HG02943 (cell line): ENCODE data around the gene POU6F2.
A peak's percentile ranks its signal among the peaks of the same experiment; 100 is the strongest.
"Not testable (repeated sequence)": the region's sequence is repeated elsewhere in the genome, so short reads cannot be mapped to it uniquely, and the experiment has no call there.

Source experiments
- ATAC-seq: cut with Tn5 transposase; IDR thresholded peaks from one replicate; pipeline ENCODE4 v1.9.1; 2021; ENCODE audit warnings: mild to moderate bottlenecking, low read depth, moderate library complexity; ENCODE audit not compliant: unreplicated experiment

POU6F2 gene

DNA sequence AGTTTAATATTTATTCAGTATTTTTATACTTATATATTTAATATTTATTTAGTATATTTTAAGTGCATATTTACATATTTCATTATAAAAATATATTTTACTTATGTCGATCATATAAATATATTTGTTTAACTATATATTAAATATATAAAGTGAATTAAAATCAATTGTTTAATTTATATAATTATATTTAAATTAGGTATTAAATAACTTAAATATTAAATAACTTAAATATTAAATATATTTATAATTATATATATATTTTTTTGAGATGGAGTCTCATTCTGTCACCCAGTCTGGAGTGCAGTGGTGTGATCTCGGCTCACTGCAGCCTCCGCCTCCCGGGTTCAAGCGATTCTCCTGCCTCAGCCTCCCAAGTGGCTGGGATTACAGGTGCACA lies 399.2 kb downstream of the POU6F2 start:
- ATAC-seq, result not testable (repeated sequence)

DNA sequence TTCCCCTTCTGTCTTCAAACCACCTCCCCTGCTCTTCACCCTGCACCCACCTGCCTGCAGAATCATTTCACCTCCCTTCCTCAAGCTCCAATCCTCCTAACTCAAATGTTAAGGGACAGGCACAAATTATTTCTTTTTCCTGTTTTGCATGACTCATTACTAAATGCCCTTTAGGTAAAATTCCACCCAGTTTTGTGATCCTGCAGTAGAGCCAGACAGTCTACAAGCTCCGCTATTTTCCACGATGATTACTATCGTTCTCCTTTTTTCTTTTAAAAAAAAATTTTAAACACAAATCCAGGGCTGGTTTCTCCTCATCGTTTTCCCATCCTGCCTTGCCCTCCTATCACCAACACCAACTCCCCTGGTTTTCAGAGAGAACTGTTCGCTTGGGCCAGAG lies 401.7 kb downstream of the POU6F2 start:
- ATAC-seq, result no peak

DNA sequence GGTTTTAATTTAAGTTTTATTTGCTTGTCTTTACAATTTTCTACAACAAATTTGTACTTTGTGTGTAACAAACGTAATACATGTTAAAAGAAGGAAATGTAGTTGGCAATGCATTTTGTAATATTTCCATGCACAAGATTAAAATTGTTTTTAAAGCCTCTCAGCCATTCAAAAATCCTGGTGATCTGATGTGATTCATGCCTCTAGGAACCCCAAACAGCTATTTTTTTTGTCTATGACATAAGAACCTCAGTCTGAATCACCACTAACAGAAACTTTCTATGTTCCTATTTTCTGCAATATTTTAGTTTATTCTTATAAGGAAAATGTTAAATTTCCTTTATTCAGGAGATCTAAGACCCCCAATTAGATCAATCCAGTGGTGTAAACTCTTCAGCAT lies 405.4 kb downstream of the POU6F2 start:
- ATAC-seq, result no peak

DNA sequence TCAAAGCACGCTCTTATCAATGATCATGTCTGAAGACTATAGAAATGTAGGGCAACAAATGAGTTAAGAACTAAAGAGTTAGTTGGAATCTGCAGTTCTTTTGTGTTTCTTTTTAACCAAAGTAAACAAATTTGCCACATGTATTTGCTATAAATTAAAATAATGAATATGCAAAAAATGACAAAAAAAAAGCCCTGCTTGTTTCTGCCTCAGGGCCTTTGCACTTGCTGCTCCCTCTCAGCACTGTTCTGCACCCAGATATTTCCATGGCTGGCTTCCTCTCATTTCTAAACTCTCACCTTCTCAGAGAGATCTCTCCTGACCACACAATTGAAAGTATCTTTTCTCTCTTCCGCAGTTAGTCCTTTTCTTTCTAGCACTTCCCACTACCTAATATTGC lies 406.7 kb downstream of the POU6F2 start:
- ATAC-seq, result no peak

DNA sequence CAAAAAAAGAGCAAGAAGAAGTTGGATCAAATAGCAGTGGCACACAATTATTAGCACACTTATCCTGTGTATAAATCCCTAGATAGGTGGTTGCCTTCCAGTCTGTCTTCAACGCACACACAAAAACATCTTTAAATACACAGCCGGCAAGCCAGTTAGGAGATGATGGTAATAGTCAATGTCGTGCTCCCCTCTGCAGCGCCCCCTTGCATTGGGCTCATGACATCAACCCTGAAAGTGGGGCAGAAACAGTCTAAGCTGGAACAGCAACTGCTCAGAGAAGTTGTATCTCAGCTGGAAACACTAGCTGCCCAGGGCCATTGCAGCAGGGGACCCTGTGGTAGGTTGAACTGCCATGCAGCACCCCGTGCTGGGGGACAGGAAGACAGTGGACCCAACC lies 409.0 kb downstream of the POU6F2 start:
- ATAC-seq, result no peak

DNA sequence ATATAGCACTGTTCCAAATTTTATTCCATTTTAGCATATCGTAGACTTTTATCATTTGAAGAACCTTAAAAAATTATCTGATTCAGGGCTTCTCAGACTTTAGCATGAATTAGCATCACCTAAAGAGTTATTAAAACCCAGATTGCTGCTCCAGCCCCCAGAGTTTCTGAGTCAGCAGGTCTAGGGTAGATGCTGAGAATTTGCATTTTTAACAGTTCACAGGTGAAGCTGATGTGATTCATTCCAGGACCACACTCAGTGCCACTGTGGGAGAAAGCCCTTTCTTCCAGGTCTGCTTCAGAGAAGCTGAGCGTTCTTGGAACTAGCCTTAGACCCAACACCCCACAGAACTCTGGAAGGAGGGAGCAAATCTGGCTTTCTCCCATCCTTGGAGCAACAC lies 414.4 kb downstream of the POU6F2 start:
- ATAC-seq, result no peak

DNA sequence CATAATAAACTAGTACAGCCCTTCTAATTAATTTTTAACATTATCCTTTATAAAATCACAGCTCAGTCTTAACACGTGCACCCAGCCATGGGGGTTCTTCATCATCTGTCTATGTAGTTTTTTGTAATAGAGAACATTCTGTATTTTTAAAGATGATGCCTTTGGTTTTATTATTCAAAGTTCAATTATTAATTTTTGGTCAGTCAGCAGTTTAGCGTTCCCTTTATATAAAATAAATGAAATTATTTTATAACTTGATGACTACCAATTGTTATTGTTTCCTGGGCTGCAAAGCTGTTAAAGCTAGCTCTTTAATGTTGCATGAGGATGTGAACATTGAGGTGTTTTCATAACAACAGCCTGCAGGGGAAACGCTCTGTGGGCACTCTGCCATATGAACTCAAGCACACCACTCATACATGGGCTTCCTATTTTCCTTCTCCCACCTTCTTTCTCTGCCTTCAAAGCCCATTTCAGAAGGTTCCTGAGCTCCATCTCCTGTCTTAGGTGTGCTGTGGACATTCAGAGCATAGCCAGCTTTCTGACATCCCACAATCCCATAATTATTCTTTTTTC lies 416.5 kb downstream of the POU6F2 start:
- no peak for ATAC-seq

DNA sequence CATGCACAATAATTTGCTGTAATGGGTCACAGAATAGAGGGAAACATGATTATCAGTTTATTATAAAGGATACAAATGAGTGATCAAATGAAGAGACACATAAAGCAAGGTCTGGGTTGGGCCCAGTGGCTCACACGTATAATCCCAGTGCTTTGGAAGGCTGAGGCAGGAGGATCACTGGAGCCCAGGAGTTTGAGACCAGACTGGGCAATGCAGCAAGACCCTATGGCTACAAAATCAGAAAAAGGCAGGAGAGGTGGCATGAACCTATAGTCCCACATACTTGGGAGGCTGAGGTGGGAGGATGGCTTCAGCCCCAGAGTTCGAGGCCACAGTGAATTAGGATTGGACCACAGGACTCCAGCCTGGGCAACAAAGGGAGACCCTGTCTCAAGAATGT lies 421.7 kb downstream of the POU6F2 start:
- ATAC-seq, result no peak

DNA sequence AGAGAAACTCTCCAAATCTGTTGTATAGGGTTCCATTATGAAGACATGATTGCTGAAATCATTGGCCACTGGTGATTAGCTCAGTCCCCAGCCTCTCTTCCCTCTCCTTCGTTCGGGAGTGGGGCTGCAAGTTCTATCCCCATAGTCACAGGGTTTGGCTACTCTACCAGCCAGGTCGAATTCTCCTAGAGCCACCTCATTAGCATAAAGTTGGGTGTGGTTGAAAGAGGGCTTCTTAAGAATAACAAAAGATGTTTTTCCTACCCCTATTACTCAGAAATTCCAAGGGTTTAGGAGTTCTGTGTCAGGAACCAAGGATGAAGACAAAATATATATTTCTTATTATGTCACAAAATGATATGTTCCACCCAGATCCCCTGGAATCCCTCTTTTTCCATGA lies 422.3 kb downstream of the POU6F2 start:
- ATAC-seq, result no peak

DNA sequence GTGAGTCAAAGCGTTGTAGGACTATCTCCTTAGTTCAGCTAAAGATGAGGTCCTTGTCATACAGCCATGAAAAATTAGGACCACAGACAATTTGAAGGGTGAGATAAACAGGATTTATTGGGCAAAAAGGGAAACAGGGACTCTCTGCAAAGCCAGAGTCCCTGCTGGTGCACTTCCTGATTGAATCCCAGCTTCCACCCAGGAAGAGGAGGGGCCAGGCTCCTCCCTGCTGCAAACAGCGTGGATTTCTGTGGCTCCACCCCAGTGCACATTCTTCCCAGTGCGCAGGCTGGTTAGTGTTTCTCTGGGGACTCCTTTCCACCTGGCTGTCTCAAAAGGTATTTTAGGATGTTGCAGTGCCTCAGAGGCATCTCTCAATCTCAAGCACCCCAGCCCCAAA lies 423.1 kb downstream of the POU6F2 start:
- no peak for ATAC-seq

DNA sequence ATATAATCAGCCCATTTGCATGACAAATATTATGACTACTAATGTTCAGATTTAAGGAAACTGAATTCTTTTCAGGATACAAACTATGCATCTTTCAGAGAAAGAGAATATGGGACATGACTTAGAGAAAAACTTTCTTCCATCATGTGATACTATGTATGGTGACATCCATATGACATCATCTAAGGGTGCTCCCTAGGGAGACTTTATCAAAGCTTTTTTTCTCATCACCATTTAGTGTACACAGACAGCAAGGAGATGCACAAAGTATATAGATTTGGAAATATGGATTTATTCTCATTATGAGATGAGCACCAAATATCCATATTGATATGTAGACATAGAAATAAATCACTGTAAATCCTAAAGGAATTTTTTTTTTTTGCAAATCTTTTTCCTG lies 424.3 kb downstream of the POU6F2 start:
- no peak for ATAC-seq

DNA sequence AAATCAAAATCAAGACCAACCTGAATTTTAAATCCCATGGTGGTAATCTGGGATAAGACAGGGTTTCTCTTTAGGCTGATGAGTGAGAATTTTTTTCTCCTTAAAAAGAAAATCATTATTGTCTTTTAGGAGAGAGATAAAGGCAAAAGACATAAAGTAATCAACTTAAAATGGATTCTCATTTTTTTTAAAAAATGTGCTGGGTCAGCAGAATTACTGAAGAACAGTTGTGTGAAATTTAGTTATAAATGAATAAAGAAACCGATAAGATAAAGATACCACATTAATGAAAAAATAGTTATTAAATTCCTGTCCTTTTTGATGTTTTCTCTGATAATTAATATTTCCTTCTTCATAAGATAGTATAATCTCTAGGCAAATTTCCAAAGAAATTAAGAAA lies 427.2 kb downstream of the POU6F2 start:
- no peak for ATAC-seq

DNA sequence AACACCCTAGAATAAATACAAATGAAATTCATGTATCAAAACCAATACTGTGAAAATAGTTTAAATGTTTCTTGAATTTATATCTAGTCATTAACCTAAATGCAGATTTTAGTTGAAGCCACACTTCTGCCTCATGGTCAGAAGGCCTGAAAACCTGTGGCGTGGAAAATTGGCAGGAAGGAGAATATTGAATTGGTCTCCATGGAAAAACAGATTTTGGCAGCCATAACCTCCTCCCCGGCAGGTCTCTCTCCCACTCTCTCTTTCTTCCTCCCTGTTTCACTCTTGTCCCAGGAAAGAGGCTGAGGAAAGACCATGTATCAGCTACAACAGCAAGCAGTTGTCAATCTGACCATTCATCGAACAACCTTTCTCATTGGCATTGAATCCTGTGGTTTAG lies 427.9 kb downstream of the POU6F2 start:
- no peak for ATAC-seq

DNA sequence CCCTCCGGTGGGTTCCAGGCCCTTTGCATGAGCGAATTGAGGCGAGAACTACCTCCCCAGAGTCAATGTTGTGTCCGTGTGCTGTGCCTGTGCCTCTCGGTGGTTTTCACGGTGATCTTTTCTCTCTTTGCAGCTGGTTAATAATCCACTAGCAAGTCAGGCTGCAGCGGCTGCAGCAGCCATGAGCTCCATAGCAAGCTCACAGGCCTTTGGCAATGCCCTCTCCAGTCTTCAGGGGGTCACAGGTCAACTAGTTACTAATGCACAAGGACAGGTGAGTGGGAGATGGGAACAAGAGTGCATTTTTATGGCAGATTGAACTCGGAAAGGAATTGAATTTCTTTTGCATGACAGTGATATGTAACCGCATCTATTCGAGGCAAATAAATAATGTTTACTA lies 428.8 kb downstream of the POU6F2 start:
- no peak for ATAC-seq

DNA sequence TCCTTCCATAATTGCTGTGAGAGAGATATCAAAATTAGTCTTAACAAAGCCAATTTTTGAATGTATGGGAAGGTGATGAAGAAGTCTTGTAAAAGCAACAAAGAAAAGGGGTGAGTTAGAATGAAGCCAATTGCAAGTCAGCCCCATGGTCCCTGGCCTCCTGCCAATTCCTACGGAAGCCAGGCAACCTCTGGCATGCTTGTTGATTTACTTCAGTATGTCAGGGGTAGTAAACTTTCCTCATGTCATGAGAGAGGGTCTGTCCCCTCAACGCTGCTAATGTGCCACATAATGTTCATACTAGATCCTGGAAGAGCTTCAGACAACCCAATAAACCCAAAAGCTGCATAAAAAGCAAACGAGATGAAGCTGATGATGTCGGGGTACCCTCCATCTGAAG lies 429.4 kb downstream of the POU6F2 start:
- no peak for ATAC-seq

DNA sequence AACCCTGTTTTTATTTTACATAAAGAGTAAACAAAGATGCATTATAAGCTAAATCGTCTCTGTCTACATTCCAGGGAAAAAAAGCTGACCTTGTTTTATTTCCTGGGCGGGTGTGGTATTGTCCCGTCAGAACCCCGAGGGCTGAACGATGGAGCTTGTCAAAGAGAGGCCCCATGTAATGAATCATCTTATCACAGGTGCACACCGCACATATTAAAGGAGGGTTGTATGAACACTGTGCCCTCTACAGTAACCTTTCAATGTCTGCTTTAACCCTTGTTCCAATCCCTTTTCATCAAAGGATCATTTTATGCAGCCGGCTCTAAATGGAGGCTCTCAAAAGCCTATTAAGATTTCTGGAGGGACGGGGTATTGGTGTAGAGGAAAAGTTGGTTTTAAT lies 430.0 kb downstream of the POU6F2 start:
- ATAC-seq, result no peak

DNA sequence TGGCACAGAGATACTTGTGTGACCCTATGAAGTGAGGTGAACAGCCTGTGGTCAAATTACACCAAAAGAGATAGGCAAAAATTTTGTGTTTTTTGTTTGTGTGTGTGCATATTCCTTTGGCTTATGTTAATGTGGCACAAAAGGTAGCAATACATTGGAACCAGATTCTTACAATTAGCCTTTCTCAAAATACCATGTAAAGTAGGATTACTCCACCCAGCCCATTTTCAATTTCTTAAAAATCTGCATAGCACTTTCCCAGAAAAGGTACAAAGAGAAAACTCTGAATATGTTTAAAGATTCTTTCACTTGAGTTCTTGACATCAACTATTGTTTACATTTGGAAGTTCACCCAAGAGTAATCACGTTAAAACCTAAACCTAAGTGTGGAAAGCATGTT lies 431.2 kb downstream of the POU6F2 start:
- ATAC-seq, result no peak

DNA sequence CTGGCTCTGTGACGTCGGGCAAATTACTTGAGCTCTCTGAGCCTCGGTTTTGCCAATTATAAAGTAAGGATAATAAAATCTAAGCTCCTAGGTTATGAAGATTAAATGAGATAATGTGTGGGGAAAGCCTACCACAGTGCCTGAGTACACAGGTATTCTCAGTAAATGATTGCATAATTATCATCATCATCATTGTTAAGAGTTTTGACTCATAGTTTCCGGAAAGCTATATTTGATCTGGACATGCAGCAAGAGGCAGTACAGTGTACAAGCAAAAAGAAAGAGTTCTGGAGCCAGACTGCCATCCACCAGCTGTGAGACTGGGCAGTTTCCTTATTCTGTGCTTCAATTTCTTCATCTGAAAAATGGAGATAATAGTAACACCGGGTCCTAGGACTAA lies 432.9 kb downstream of the POU6F2 start:
- ATAC-seq, result no peak

DNA sequence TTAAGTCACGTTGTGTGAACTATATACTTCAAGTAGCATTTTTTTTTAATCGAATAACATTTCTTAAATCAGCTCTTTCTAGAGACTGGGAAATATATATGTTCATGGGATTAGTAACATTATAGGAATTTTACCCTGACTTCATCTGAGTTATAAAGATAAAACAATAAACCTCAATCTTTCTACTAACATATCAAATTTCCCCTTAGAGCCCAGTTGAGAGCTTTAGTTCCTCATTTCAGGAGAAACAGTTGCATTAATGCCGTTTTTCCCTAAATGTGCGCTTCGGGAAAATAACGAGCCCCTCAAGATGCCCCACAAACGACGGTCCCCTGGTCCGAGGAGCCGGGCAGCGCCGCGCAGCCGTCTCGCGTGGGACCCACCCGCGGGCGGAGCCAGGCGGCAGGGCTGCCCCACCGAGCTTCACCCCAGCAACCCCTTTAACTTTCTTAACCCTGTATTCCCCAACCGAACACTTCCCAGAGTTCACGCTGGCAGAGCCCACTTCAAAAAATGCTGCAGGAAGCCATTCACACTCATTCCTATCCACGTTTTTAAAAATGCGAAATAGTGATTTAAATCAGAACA lies 436.0 kb downstream of the POU6F2 start:
- ATAC-seq, result no peak

DNA sequence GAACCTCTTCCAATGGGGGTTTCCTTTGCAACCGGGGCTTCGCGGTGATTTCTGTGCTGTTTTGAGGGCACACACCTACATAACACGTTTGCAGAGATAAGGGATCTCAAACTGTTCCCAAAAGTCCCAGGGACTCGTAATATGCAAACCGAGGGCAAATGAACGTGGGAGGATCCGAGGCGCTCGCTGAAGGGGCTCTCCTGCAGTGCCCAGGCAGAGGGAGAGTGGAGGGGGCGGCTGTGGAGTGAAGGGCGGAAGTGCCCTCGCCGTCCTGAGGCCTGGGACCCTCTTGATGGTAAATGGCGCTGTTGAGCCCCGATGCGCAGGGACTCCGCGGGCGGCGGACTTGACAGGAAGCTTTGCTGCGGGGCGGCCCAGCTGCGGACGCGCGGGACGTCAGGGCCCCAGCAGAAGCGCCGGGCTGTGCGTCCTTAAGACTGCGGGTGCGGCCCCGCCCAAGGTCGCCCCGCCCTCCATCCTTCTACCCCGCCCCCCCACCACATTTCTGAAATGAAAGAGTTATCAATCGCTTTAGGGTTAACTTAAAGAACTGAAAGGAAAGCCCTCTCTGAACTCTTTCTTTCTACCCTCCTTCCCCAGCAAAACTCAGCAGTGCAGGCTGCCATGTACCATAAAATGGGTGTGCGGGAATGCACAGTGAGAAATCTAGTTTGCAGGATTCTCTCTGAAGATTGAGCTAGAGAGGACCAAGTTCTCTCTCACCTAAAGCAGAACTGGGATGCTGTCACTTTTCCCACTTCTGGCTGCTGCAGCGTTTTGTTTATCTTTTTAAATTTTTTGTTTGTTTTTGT lies 436.7 kb downstream of the POU6F2 start:
- ATAC-seq, result peak; percentile 81

DNA sequence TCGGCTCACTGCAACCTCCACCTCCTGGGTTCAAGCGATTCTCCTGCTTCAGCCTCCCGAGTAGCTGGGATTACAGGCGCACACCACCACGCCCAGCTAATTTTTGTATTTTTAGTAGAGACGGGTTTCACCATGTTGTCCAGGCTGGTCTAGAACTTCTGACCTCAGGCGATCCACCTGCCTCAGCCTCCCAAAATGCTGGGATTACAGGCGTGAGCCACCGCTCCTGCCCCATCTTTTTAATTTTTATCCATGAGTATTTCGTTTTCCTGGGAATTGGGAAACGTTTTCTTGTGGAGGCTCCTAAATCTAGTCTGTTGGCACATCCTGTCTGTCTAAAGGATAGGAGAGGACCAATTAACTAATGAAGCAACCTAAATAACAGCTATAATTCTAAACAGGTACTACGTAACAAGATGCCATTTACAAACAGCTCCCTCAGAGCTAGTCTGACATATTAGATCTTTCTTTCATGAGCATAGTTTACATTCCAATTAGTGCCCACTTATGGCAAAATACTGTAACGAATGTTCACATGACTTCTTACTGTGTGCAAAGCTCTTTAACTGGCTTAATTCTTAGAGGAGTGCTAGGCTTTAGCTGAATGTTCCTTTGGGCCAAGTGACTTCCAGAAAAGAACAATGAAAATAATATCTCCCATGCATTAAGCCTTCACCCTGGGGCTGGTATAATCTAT lies 437.5 kb downstream of the POU6F2 start:
- no peak for ATAC-seq

DNA sequence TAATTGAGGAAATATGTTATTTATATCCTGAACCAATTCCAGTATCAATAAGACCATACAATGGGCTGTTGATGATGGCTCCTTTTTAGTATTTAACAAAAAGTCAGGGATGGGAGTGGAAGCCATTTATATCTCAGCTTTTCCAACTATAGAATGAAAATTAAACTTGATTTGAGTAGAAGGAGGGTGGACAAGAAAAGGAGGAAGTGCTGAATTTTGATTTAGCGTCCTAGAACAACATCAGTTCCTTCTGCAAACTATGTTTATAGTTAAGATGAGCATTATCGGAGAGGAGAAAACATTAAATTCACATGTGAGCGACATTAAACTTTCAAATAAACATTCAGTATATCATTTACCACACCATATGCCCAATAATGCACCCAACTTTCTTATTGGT lies 439.2 kb downstream of the POU6F2 start:
- ATAC-seq, result no peak
